Measurements from ENCODE around the gene SLC38A8. TPM values are rescaled to one million over a fixed set of nuclear protein-coding genes. Genes with fewer than 3 reads are reported as not detected.

SLC38A8 gene
- total RNA-seq, 3 donors from 2014 or later: not detected

DNA sequence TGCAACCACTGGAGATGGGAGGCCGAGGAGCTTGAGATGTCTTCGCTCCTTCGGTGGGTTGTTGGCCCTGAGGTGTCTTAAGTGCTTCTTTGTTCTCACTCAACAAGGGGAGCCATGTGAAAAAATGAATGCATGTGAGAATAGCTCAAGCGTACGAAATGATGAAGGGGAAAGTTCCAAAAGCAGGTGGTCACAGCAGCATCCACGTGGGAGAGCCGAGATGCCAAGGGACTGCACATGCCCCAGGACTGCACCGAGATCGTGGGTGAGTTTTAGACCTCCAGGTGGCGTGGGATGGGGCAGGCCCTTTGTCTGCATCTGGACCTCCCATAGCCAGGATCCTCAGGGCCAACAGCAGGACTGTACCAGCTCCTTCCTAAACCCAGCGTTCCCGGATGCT, 8.1 kb downstream of the SLC38A8 start:
- no peak overlapping the region for H3K27ac ChIP-seq
- H3K4me3 ChIP-seq: no peak overlapping the region
- no peak for DNase-seq (ENCODE audit: low spot score in 2 of 2)
- H3K4me1 ChIP-seq: no peaks in the 10 kb centered on the region
- no peaks in the 10 kb centered on the region for H3K36me3 ChIP-seq
- peaks cover 0 to 3% of the 10 kb centered on the region in 2 donors for H3K9me3 ChIP-seq
- H3K27me3 ChIP-seq: no peaks in the 10 kb centered on the region
- no peak for TF ChIP-seq POLR2AphosphoS5 (IDR thresholded peaks at IDR 0.05)
- TF ChIP-seq POLR2A (IDR thresholded peaks at IDR 0.05): no peak
- TF ChIP-seq, protein P1, sequence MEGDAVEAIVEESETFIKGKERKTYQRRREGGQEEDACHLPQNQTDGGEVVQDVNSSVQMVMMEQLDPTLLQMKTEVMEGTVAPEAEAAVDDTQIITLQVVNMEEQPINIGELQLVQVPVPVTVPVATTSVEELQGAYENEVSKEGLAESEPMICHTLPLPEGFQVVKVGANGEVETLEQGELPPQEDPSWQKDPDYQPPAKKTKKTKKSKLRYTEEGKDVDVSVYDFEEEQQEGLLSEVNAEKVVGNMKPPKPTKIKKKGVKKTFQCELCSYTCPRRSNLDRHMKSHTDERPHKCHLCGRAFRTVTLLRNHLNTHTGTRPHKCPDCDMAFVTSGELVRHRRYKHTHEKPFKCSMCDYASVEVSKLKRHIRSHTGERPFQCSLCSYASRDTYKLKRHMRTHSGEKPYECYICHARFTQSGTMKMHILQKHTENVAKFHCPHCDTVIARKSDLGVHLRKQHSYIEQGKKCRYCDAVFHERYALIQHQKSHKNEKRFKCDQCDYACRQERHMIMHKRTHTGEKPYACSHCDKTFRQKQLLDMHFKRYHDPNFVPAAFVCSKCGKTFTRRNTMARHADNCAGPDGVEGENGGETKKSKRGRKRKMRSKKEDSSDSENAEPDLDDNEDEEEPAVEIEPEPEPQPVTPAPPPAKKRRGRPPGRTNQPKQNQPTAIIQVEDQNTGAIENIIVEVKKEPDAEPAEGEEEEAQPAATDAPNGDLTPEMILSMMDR (IDR thresholded peaks at IDR 0.05): no peak
- intact Hi-C loops (cut with DNase I; ENCODE audit: low total_unique reads): no loop called here

DNA sequence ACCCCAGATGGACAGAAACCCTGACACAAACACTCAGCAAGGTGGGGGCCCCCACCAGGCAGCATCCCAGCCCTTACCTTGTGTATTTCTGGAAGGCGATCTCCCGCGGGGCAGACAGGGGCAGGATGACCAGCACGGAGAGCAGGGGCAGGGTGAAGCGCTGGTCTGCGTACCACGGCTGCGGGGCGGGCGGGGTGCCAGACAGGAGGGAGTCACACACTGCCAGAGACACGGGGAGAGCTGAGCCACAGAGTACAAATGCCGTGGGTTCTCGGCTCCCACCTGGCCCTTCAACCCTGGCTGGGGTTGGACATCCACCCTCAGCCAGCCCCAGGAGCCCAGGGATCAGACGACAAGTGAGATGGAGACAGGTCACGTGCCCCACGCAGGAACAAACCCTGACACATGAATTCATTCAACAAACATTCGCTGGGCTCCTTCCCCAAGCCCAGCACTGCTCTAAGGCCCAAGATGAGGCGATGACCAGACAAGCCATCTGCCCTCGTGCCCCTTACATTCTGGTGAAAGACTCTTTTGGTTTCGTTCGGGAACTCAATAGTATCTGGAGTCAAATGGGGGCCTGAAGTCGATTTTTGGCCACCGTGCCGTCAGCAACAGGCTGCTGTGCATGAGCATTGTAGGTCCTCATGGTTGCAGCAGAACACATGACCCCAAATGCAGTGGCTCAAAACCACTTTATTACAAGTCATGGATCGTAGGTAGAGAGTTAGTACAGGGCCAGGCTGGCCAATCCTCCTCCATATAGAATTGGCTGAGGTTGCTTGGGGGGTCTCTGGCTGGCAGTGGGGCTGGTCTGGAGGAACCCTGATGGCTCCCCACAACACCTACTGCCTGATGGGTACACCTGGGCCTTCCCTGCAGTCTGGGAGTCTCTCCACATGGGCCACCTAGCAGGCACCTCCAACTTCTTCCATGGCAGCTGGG, 9.1 kb downstream of the SLC38A8 start:
- H3K36me3 ChIP-seq: no peaks in the 10 kb centered on the region
- H3K27ac ChIP-seq: no peak overlapping the region
- no peaks in the 10 kb centered on the region for H3K27me3 ChIP-seq
- H3K4me3 ChIP-seq: no peak overlapping the region
- peaks cover 0 to 3% of the 10 kb centered on the region in 2 donors for H3K9me3 ChIP-seq
- H3K4me1 ChIP-seq: no peaks in the 10 kb centered on the region
- no peak for TF ChIP-seq POLR2AphosphoS5 (IDR thresholded peaks at IDR 0.05)
- TF ChIP-seq POLR2A (IDR thresholded peaks at IDR 0.05): no peak
- TF ChIP-seq, protein P1 (IDR thresholded peaks at IDR 0.05): no peak
- DNase-seq (ENCODE audit: low spot score in 2 of 2): no peak
- intact Hi-C loops (cut with DNase I; ENCODE audit: low total_unique reads): no loop called here

- DNase-seq (ENCODE audit: low spot score in 2 of 2): no peak
- TF ChIP-seq POLR2AphosphoS5 (IDR thresholded peaks at IDR 0.05): no peak
- TF ChIP-seq, protein P1 (IDR thresholded peaks at IDR 0.05): no peak
- no peak for TF ChIP-seq POLR2A (IDR thresholded peaks at IDR 0.05)
Observed at GRCh38 chr16:84032458-84033178, 10.0 kb downstream of the SLC38A8 start.

DNA sequence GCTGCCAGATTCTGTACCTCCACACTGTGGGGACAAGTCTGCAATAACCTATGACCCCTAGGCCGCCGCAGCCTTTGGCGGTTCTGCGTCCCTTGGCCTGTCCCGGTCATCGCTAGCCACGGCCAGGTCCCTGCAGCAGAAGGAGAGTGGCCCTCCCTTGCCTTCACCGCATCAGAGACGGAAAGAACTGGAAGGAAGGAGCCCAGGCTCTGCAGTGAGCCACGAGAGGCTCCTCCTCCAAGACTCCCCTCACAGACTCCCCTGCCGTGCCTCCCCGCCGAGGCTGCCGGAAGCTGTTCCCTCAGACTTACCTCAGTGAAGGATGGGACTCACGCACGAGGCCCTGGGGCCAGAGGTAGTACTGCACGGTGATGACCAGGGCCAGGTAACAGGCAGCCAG, 11.0 kb downstream of the SLC38A8 start:
- Histone ChIP-seq H3K4me1 (no peaks in the 10 kb centered on the region), H3K9me3 (peaks cover 0 to 3% of the 10 kb centered on the region in 2 donors), H3K27me3 (no peaks in the 10 kb centered on the region), H3K27ac (no peak overlapping the region), H3K4me3 (no peak overlapping the region), H3K36me3 (no peaks in the 10 kb centered on the region)
- intact Hi-C loops (cut with DNase I; ENCODE audit: low total_unique reads): no loop called here
- TF ChIP-seq, protein P1 (IDR thresholded peaks at IDR 0.05): no peak
- no peak for TF ChIP-seq POLR2AphosphoS5 (IDR thresholded peaks at IDR 0.05)
- no peak for TF ChIP-seq POLR2A (IDR thresholded peaks at IDR 0.05)
- DNase-seq (ENCODE audit: low spot score in 2 of 2): no peak

More at GRCh38 chr16:84032458-84033178, 10.0 kb downstream of the SLC38A8 start:
- no peaks in the 10 kb centered on the region for H3K4me1 ChIP-seq
- intact Hi-C loops (cut with DNase I; ENCODE audit: low total_unique reads): no loop called here
- H3K27me3 ChIP-seq: no peaks in the 10 kb centered on the region
- H3K36me3 ChIP-seq: no peaks in the 10 kb centered on the region
- peaks cover 0 to 3% of the 10 kb centered on the region in 2 donors for H3K9me3 ChIP-seq
- no peak overlapping the region for H3K27ac ChIP-seq
- H3K4me3 ChIP-seq: no peak overlapping the region
